Dendritic cell treated with granulocyte-macrophage colony-stimulating factor and Interleukin-4, amounts not matched to agents 40 ng/mL and 50 ng/mL, for 4 days (primary cell): Measurements from ENCODE around the gene ADAP1.
"Not testable (repeated sequence)": the region's sequence is repeated elsewhere in the genome, so short reads cannot be mapped to it uniquely, and the experiment has no call there.

Experiments
- H3K27ac Mint-ChIP-seq: one replicate; pipeline ENCODE4 v1.8.0; 2022; ENCODE audit warnings: mild to moderate bottlenecking, mixed read lengths
- H3K27me3 Mint-ChIP-seq: one replicate; pipeline ENCODE4 v1.8.0; 2022; ENCODE audit warnings: mild to moderate bottlenecking, mixed read lengths
- H3K36me3 Mint-ChIP-seq: one replicate; pipeline ENCODE4 v1.8.0; 2022; ENCODE audit warnings: low read depth, mixed read lengths
- H3K4me1 Mint-ChIP-seq: one replicate; pipeline ENCODE4 v1.8.0; 2022; ENCODE audit warnings: low read depth, mixed read lengths
- H3K4me3 Mint-ChIP-seq: one replicate; pipeline ENCODE4 v1.8.0; 2022; ENCODE audit warnings: mild to moderate bottlenecking, moderate library complexity, mixed read lengths
- H3K9me3 Mint-ChIP-seq: one replicate; pipeline ENCODE4 v1.8.0; 2022; ENCODE audit warnings: mixed read lengths
- intact Hi-C: fragments of 100-400 bp; cut with micrococcal nuclease; formaldehyde crosslinking; loops from one replicate; pipeline ENCODE4 v1.15.0; 2022

Gene ADAP1

GRCh38 chr7:915291-916218 lies 38.9 kb downstream of the ADAP1 start:
- Mint-ChIP-seq H3K4me3 (no peak overlapping the region), H3K9me3 (peaks cover 9% of the 10 kb centered on the region)
- intact Hi-C loops, result no loop called here

GRCh38 chr7:914521-915194 lies 39.8 kb downstream of the ADAP1 start:
- peaks cover 9% of the 10 kb centered on the region for H3K9me3 Mint-ChIP-seq
- intact Hi-C loops, result no loop called here
- H3K36me3 Mint-ChIP-seq, result peaks cover 74% of the 10 kb centered on the region
- no peak overlapping the region for H3K4me3 Mint-ChIP-seq
- no peak overlapping the region for H3K27ac Mint-ChIP-seq
- peaks cover 79% of the 10 kb centered on the region for H3K4me1 Mint-ChIP-seq
- H3K27me3 Mint-ChIP-seq, result peaks cover 7% of the 10 kb centered on the region

More at GRCh38 chr7:915291-916218, 38.9 kb downstream of the ADAP1 start:
- peaks cover 78% of the 10 kb centered on the region for H3K4me1 Mint-ChIP-seq
- peaks cover 83% of the 10 kb centered on the region for H3K36me3 Mint-ChIP-seq
- peak overlapping the region; percentile 10 for H3K27ac Mint-ChIP-seq
- H3K27me3 Mint-ChIP-seq, result peaks cover 7% of the 10 kb centered on the region

GRCh38 chr7:913736-914520 lies 40.6 kb downstream of the ADAP1 start:
- Mint-ChIP-seq H3K9me3 (peaks cover 9% of the 10 kb centered on the region), H3K4me3 (no peak overlapping the region), H3K27me3 (peaks cover 7% of the 10 kb centered on the region), H3K27ac (peak overlapping the region; percentile 23), H3K4me1 (peaks cover 78% of the 10 kb centered on the region), H3K36me3 (peaks cover 66% of the 10 kb centered on the region)
- intact Hi-C loops, result no loop called here

- peaks cover 9% of the 10 kb centered on the region for H3K9me3 Mint-ChIP-seq
- no peak overlapping the region for H3K27ac Mint-ChIP-seq
- peaks cover 3% of the 10 kb centered on the region for H3K27me3 Mint-ChIP-seq
- H3K4me1 Mint-ChIP-seq, result peaks cover 82% of the 10 kb centered on the region
- intact Hi-C loops, result no loop called here
- H3K4me3 Mint-ChIP-seq, result no peak overlapping the region
- peaks cover 54% of the 10 kb centered on the region for H3K36me3 Mint-ChIP-seq
Observed at GRCh38 chr7:911791-912480, 42.5 kb downstream of the ADAP1 start.

- peak overlapping the region; percentile 72 for H3K27ac Mint-ChIP-seq
- no peaks in the 10 kb centered on the region for H3K27me3 Mint-ChIP-seq
- intact Hi-C loops, result loop anchor here (1.0 kb wide), 1 partner anchor 11 kb away; no protein-coding TSS in a partner anchor
- peaks cover 78% of the 10 kb centered on the region for H3K4me1 Mint-ChIP-seq
- H3K4me3 Mint-ChIP-seq, result peak overlapping the region; percentile 26
- H3K36me3 Mint-ChIP-seq, result peaks cover 46% of the 10 kb centered on the region
- H3K9me3 Mint-ChIP-seq, result peaks cover 9% of the 10 kb centered on the region
Observed at GRCh38 chr7:910931-911431, 43.5 kb downstream of the ADAP1 start.

- Mint-ChIP-seq H3K36me3 (peaks cover 41% of the 10 kb centered on the region), H3K27ac (peak overlapping the region; percentile 72), H3K27me3 (no peaks in the 10 kb centered on the region), H3K9me3 (peaks cover 9% of the 10 kb centered on the region), H3K4me3 (no peak overlapping the region), H3K4me1 (peaks cover 78% of the 10 kb centered on the region)
- intact Hi-C loops, result loop anchor here (1.0 kb wide), 1 partner anchor 12 kb away; no protein-coding TSS in a partner anchor
Observed at GRCh38 chr7:910441-910861, 44.0 kb downstream of the ADAP1 start.

- Mint-ChIP-seq H3K27me3 (no peaks in the 10 kb centered on the region), H3K4me1 (peaks cover 77% of the 10 kb centered on the region), H3K36me3 (peaks cover 41% of the 10 kb centered on the region), H3K27ac (peak overlapping the region; percentile 72), H3K9me3 (peaks cover 9% of the 10 kb centered on the region), H3K4me3 (peak overlapping the region; percentile 55)
- intact Hi-C loops, result loop anchor here (1.0 kb wide), 1 partner anchor 13 kb away; no protein-coding TSS in a partner anchor
Observed at GRCh38 chr7:909358-910329, 44.8 kb downstream of the ADAP1 start.

- H3K27me3 Mint-ChIP-seq, H3K27ac Mint-ChIP-seq, H3K9me3 Mint-ChIP-seq, intact Hi-C loops: not testable (repeated sequence)
- Mint-ChIP-seq H3K36me3 (peaks cover 41% of the 10 kb centered on the region), H3K4me1 (peaks cover 72% of the 10 kb centered on the region), H3K4me3 (peak overlapping the region; percentile 28)
Observed at GRCh38 chr7:908591-909357, 45.7 kb downstream of the ADAP1 start.

- Mint-ChIP-seq H3K36me3 (peaks cover 41% of the 10 kb centered on the region), H3K4me3 (peak overlapping the region; percentile 28), H3K9me3 (peaks cover 2% of the 10 kb centered on the region), H3K4me1 (peaks cover 72% of the 10 kb centered on the region), H3K27me3 (no peaks in the 10 kb centered on the region), H3K27ac (no peak overlapping the region)
- intact Hi-C loops, result no loop called here
Observed at GRCh38 chr7:908159-908581, 46.3 kb downstream of the ADAP1 start.

- H3K4me3 Mint-ChIP-seq, result no peak overlapping the region
- H3K9me3 Mint-ChIP-seq, result no peaks in the 10 kb centered on the region
- intact Hi-C loops, result loop anchor here (2.0 kb wide), 1 partner anchor 45 kb away; no protein-coding TSS in a partner anchor
- peaks cover 72% of the 10 kb centered on the region for H3K4me1 Mint-ChIP-seq
- H3K27me3 Mint-ChIP-seq, result no peaks in the 10 kb centered on the region
- H3K36me3 Mint-ChIP-seq, result peaks cover 42% of the 10 kb centered on the region
- H3K27ac Mint-ChIP-seq, result peak overlapping the region; percentile 12
Observed at GRCh38 chr7:907158-907980, 47.1 kb downstream of the ADAP1 start.

- H3K27me3 Mint-ChIP-seq, result no peaks in the 10 kb centered on the region
- H3K27ac Mint-ChIP-seq, result no peak overlapping the region
- H3K9me3 Mint-ChIP-seq, result no peaks in the 10 kb centered on the region
- no peak overlapping the region for H3K4me3 Mint-ChIP-seq
- H3K4me1 Mint-ChIP-seq, result peaks cover 77% of the 10 kb centered on the region
- intact Hi-C loops, result loop anchor here (2.0 kb wide), 1 partner anchor 46 kb away; no protein-coding TSS in a partner anchor
- peaks cover 44% of the 10 kb centered on the region for H3K36me3 Mint-ChIP-seq
Observed at GRCh38 chr7:906776-907157, 47.7 kb downstream of the ADAP1 start.
